Left ventricle myocardium inferior (tissue), 1 donor: ENCODE results near the gene UNC13A. TPM values are rescaled to one million over a fixed set of nuclear protein-coding genes. Genes with fewer than 3 reads are reported as not detected.

Experiments
- DNase-seq: peaks from one replicate; pipeline ENCODE4 v3.0.0-alpha.2; 2020
- H3K27ac ChIP-seq: fragments of 200-600 bp; replicated peaks from 2 replicates; pipeline ENCODE4 v1.8.0; 2021
- H3K27me3 ChIP-seq: fragments of 200-600 bp; 2 replicates; pipeline ENCODE4 v1.8.0; 2021; ENCODE audit warnings: low read depth
- H3K36me3 ChIP-seq: fragments of 200-600 bp; 2 replicates; pipeline ENCODE4 v1.8.0; 2021
- H3K4me1 ChIP-seq: fragments of 200-600 bp; 2 replicates; pipeline ENCODE4 v1.8.0; 2021
- H3K4me3 ChIP-seq: fragments of 200-600 bp; 2 replicates; pipeline ENCODE4 v1.8.0; 2021; ENCODE audit warnings: mild to moderate bottlenecking, moderate library complexity
- H3K9me3 ChIP-seq: fragments of 200-600 bp; replicated peaks from 2 replicates; pipeline ENCODE4 v1.8.0; 2021
- CTCF ChIP-seq: fragments of 200-600 bp; IDR thresholded peaks from 2 replicates; pipeline ENCODE4 v1.8.0; 2021; ENCODE audit warnings: antibody characterized with exemption, mild to moderate bottlenecking, borderline replicate concordance
- intact Hi-C: fragments of 100-400 bp; cut with micrococcal nuclease; formaldehyde crosslinking; loops from one replicate; pipeline ENCODE4 v1.11.0; 2022
- total RNA-seq: library from RNA; stranded (reverse); fragmentation: NEBNext Ultra II Directional; extraction: Animal tissue kit (Norgen Biotek cat#: 25700); gene quantifications from one replicate; pipeline ENCODE4 v1.2.1, GENCODE V29; 2021
- donor health status: DM: no; HTN: yes; CAD: no; lungs with severe emphysema.

The UNC13A gene
- total RNA-seq, 1 donor from 2014 or later = 0.05 TPM

- Histone ChIP-seq H3K4me1 (no peaks in the 10 kb centered on the region), H3K27me3 (no peaks in the 10 kb centered on the region), H3K4me3 (no peak overlapping the region), H3K9me3 (peaks cover 20% of the 10 kb centered on the region), H3K27ac (no peak overlapping the region), H3K36me3 (no peaks in the 10 kb centered on the region)
- DNase-seq = no peak
- intact Hi-C loops = no loop called here
- no peak for TF ChIP-seq CTCF
These were observed 64.8 kb downstream of the UNC13A start for GRCh38 chr19:17623224-17623935.

GRCh38 chr19:17620696-17621095 lies 67.5 kb downstream of the UNC13A start:
- intact Hi-C loops = no loop called here
- no peak overlapping the region for H3K4me3 ChIP-seq

GRCh38 chr19:17618936-17619335 lies 69.2 kb downstream of the UNC13A start:
- intact Hi-C loops = no loop called here
- DNase-seq = no peak
- Histone ChIP-seq H3K4me3 (no peak overlapping the region), H3K4me1 (peaks cover 4% of the 10 kb centered on the region), H3K27ac (no peak overlapping the region), H3K36me3 (no peaks in the 10 kb centered on the region), H3K9me3 (peaks cover 20% of the 10 kb centered on the region), H3K27me3 (peaks cover 44% of the 10 kb centered on the region)
- TF ChIP-seq CTCF = no peak

More at GRCh38 chr19:17620696-17621095, 67.5 kb downstream of the UNC13A start:
- H3K27ac ChIP-seq = no peak overlapping the region
- H3K4me1 ChIP-seq = peaks cover 4% of the 10 kb centered on the region
- H3K9me3 ChIP-seq = peaks cover 20% of the 10 kb centered on the region
- no peak for DNase-seq
- H3K27me3 ChIP-seq = peaks cover 26% of the 10 kb centered on the region
- no peak for TF ChIP-seq CTCF
- H3K36me3 ChIP-seq = no peaks in the 10 kb centered on the region

- Histone ChIP-seq H3K36me3 (no peaks in the 10 kb centered on the region), H3K4me3 (no peak overlapping the region), H3K9me3 (peaks cover 20% of the 10 kb centered on the region), H3K27me3 (peaks cover 47% of the 10 kb centered on the region), H3K4me1 (peaks cover 4% of the 10 kb centered on the region), H3K27ac (no peak overlapping the region)
- DNase-seq = no peak
- intact Hi-C loops = no loop called here
- TF ChIP-seq CTCF = no peak
These were observed 69.8 kb downstream of the UNC13A start for GRCh38 chr19:17618281-17618903.

GRCh38 chr19:17617807-17618192 lies 70.4 kb downstream of the UNC13A start:
- H3K4me3 ChIP-seq = no peak overlapping the region
- DNase-seq = no peak
- intact Hi-C loops = no loop called here
- no peak overlapping the region for H3K27ac ChIP-seq
- H3K36me3 ChIP-seq = no peaks in the 10 kb centered on the region
- no peak for TF ChIP-seq CTCF
- peaks cover 4% of the 10 kb centered on the region for H3K4me1 ChIP-seq
- peaks cover 20% of the 10 kb centered on the region for H3K9me3 ChIP-seq
- peaks cover 47% of the 10 kb centered on the region for H3K27me3 ChIP-seq
